Loucy (cell line): ENCODE measurements around the gene SV2A.

ENCODE experiments used
- EZH2phosphoT487 ChIP-seq: fragments of 200-600 bp; IDR thresholded peaks from 2 replicates; pipeline ENCODE4 v1.6.1; 2018; ENCODE audit warnings: antibody characterized with exemption, mild to moderate bottlenecking, moderate library complexity, borderline replicate concordance
- TF ChIP-seq, protein P1 (sequence below): fragments of 200-600 bp; sonication (generic); conservative IDR thresholded peaks from 2 replicates; pipeline ENCODE4 v1.5.1; 2014; ENCODE audit warnings: mild to moderate bottlenecking, antibody characterized with exemption, low read length

DNA sequence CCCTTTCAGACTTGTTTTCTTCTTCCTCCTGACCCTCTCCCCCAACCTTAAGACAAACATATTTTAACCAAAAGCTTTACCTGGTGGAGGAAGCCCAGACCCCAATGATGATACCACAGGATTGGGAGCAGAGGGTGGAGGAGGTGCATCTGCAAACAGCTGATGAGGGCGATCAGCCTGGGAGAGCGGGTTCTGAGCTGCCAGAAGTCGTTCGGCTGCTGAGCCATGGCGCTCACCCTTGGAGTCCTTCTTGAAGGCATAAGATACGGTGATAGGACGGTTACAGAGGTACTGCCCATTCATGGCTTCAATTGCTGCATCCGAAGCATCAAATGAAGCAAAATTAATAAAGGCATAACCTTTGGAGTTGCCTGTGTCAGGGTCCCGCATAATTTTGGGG lies 8.7 kb upstream of the SV2A start:
- TF ChIP-seq, protein P1, sequence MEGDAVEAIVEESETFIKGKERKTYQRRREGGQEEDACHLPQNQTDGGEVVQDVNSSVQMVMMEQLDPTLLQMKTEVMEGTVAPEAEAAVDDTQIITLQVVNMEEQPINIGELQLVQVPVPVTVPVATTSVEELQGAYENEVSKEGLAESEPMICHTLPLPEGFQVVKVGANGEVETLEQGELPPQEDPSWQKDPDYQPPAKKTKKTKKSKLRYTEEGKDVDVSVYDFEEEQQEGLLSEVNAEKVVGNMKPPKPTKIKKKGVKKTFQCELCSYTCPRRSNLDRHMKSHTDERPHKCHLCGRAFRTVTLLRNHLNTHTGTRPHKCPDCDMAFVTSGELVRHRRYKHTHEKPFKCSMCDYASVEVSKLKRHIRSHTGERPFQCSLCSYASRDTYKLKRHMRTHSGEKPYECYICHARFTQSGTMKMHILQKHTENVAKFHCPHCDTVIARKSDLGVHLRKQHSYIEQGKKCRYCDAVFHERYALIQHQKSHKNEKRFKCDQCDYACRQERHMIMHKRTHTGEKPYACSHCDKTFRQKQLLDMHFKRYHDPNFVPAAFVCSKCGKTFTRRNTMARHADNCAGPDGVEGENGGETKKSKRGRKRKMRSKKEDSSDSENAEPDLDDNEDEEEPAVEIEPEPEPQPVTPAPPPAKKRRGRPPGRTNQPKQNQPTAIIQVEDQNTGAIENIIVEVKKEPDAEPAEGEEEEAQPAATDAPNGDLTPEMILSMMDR, result no peak
- no peak for TF ChIP-seq EZH2phosphoT487
